B cell (primary cell): ENCODE measurements around the gene AXIN1. TPM values are rescaled to one million over a fixed set of nuclear protein-coding genes. Genes with fewer than 3 reads are reported as not detected.

Experiments
- ATAC-seq: fragments of 200-7000 bp; cut with Tn5 transposase; one replicate; pipeline ENCODE4 v1.10.0; 2021; ENCODE audit warnings: low read depth, mild to moderate bottlenecking, moderate number of reproducible peaks, moderate library complexity
- CTCF ChIA-PET: fragments of 350-600 bp; sonication (Branson Sonifier 250); formaldehyde crosslinking; loops from one replicate; lab custom pipeline; 2021; ENCODE audit warnings: antibody characterized with exemption, inconsistent platforms; lab: Charles Lee
- POLR2A ChIA-PET: fragments of 350-600 bp; sonication (Branson Sonifier 250); formaldehyde crosslinking; loops from one replicate; lab custom pipeline; 2021; ENCODE audit warnings: antibody characterized with exemption; lab: Charles Lee
- DNase-seq: peaks from one replicate; pipeline ENCODE4 v3.0.0; 2013
- H2AFZ ChIP-seq: 2 replicates; pipeline ENCODE4 v1.6.1; 2012; ENCODE audit warnings: mild to moderate bottlenecking, low read depth, low read length; ENCODE audit not compliant: insufficient read depth, poor library complexity, severe bottlenecking
- H3K27ac ChIP-seq, 2 donors: 1 replicate in 1 of 2; 2 replicates in 1 of 2; pipeline ENCODE4 v1.5.1; 2012 to 2013; ENCODE audit warnings: low read length in 2 of 2, mild to moderate bottlenecking in 2 of 2, moderate library complexity in 1 of 2
- H3K27me3 ChIP-seq, 4 experiments: fragments of 200-600 bp in 1 of 4; sonication (generic) in 1 of 4; replicated peaks in 1 of 4; 1 replicate in 2 of 4; 2 replicates in 2 of 4; pipeline versions ENCODE4 v1.6.1 to v1.7.0; 2013 to 2016; ENCODE audit warnings: low read length in 3 of 4, mild to moderate bottlenecking in 2 of 4, mixed read lengths in 1 of 4, moderate library complexity in 1 of 4; ENCODE audit not compliant: insufficient read depth in 4 of 4, control insufficient read depth in 3 of 4; ENCODE audit errors: control extremely low read depth in 1 of 4
- H3K36me3 ChIP-seq, 2 experiments: replicated peaks in 1 of 2; 1 replicate in 1 of 2; 2 replicates in 1 of 2; pipeline versions ENCODE4 v1.6.1 to v1.7.1; 2013; ENCODE audit warnings: low read length in 1 of 2; ENCODE audit not compliant: insufficient read depth in 2 of 2, control insufficient read depth in 1 of 2; ENCODE audit errors: control extremely low read depth in 1 of 2, extremely low read depth in 1 of 2
- H3K4me1 ChIP-seq, 2 donors: fragments of 200-600 bp in 1 of 2; sonication (generic) in 1 of 2; 1 replicate in 1 of 2; 2 replicates in 1 of 2; pipeline versions ENCODE4 v1.5.1 to v1.6.1; 2013 to 2017; ENCODE audit warnings: low read length in 2 of 2; ENCODE audit not compliant: control insufficient read depth in 2 of 2, insufficient read depth in 2 of 2
- H3K4me2 ChIP-seq: replicated peaks from 2 replicates; pipeline ENCODE3; 2012; ENCODE audit warnings: mild to moderate bottlenecking, low read depth, low read length; ENCODE audit not compliant: poor library complexity, severe bottlenecking
- H3K4me3 ChIP-seq, 5 experiments: fragments of 200-600 bp in 1 of 5; sonication (generic) in 1 of 5; 1 replicate in 3 of 5; 2 replicates in 2 of 5; pipeline versions ENCODE4 v1.5.1 to v1.7.0; 2011 to 2016; ENCODE audit warnings: low read length in 4 of 5, mild to moderate bottlenecking in 4 of 5, low read depth in 2 of 5, control low read depth in 1 of 5, moderate library complexity in 1 of 5; ENCODE audit not compliant: insufficient read depth in 1 of 5; ENCODE audit errors: control extremely low read depth in 1 of 5, extremely low read depth in 1 of 5
- H3K79me2 ChIP-seq: fragments of 200-600 bp; sonication (generic); one replicate; pipeline ENCODE4 v1.6.0; 2016; ENCODE audit warnings: low read length; ENCODE audit not compliant: control insufficient read depth, insufficient read depth
- H3K9ac ChIP-seq: fragments of 200-600 bp; sonication (generic); 2 replicates; pipeline ENCODE4 v1.6.1; 2017; ENCODE audit warnings: mild to moderate bottlenecking, low read length, moderate library complexity
- H3K9me3 ChIP-seq, 3 donors: one replicate each; pipeline versions ENCODE4 v1.6.1 to v1.7.1; 2013; ENCODE audit warnings: low read length in 2 of 3; ENCODE audit not compliant: control insufficient read depth in 2 of 3, insufficient read depth in 1 of 3; ENCODE audit errors: control extremely low read depth in 1 of 3
- H4K20me1 ChIP-seq: 2 replicates; pipeline ENCODE4 v1.6.0; 2012; ENCODE audit warnings: mild to moderate bottlenecking, low read length; ENCODE audit not compliant: insufficient read depth, control insufficient read depth, poor library complexity, severe bottlenecking
- H3K27ac Mint-ChIP-seq: one replicate; pipeline ENCODE4 v1.8.0; 2021; ENCODE audit warnings: mixed read lengths
- H3K27me3 Mint-ChIP-seq: one replicate; pipeline ENCODE4 v1.8.0; 2021; ENCODE audit warnings: mixed read lengths
- H3K4me1 Mint-ChIP-seq: one replicate; pipeline ENCODE4 v1.8.0; 2021; ENCODE audit warnings: mixed read lengths
- H3K4me3 Mint-ChIP-seq: one replicate; pipeline ENCODE4 v1.8.0; 2021; ENCODE audit warnings: mixed read lengths
- H3K9me3 Mint-ChIP-seq: one replicate; pipeline ENCODE4 v1.8.0; 2022; ENCODE audit warnings: mixed read lengths; ENCODE audit not compliant: insufficient read depth
- EZH2 ChIP-seq: IDR thresholded peaks from 2 replicates; pipeline ENCODE4 v1.6.1; 2012; ENCODE audit warnings: borderline replicate concordance, low read depth, mild to moderate bottlenecking, moderate library complexity, low read length; ENCODE audit not compliant: insufficient read depth, poor library complexity, severe bottlenecking
- WGBS: methylation state at CpG from one replicate; pipeline ENCODE4 v1.1.5; 2013; ENCODE audit warnings: missing lambda C conversion rate; ENCODE audit not compliant: insufficient coverage; 5-methylcytosine and 5-hydroxymethylcytosine counted together
- intact Hi-C: fragments of 100-400 bp; cut with micrococcal nuclease; formaldehyde crosslinking; loops from one replicate; pipeline ENCODE4 v1.10.0; 2022
- polyA plus RNA-seq: library from polyadenylated mRNA; depleted of rRNA; stranded (reverse); fragments of >200 nt; gene quantifications from 2 replicates; pipeline ENCODE4 v1.2.3, GENCODE V29; 2012
- total RNA-seq, 2 donors: library from RNA; stranded (reverse); fragments of 120-200 nt in 1 of 2; gene quantifications; 1 replicate in 1 of 2; 2 replicates in 1 of 2; pipeline versions ENCODE4 v1.2.3 to v1.2.4, GENCODE V29; 2013 to 2022
- TF ChIP-seq, protein P1 (sequence below): fragments of 200-600 bp; IDR thresholded peaks from one replicate; pipeline ENCODE4 v1.8.0; 2022; ENCODE audit warnings: antibody characterized with exemption, mild to moderate bottlenecking

Gene AXIN1
- total and polyA plus RNA-seq, 2 donors (not counting 1 experiment from before 2014, with no cell fraction given) = 39.0 to 40.8 TPM

DNA sequence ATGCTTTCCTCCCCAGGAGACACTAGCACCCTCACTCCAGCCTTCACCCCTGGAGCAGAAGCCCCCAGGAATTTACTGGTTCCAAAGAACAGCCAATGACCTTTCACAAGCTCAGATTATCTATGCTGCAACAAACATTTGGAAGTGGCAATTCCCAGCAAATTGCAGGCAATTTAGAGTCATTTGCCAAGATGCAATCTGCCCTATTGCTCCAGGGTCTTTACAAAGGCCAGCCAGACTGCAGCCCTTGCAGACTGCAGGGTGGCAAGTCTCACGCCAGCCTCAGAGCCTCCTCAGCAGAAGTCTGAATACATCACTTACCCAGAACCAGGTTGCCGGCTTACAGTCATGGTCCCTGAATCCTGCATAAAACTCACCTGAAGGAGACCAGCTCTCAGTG, 21.8 kb downstream of the AXIN1 start:
- H3K9me3 ChIP-seq = no peaks in the 10 kb centered on the region
- 100% methylated on average over 2 of the region's 2 CpGs for WGBS
- no peak overlapping the region for H3K9ac ChIP-seq
- no peaks in the 10 kb centered on the region for H3K27me3 ChIP-seq
- DNase-seq (no peak), ATAC-seq (no peak)
- H3K27ac ChIP-seq = no peak overlapping the region
- POLR2A ChIA-PET = no interaction called here
- Mint-ChIP-seq H3K4me3 (no peak overlapping the region), H3K27ac (no peak overlapping the region), H3K4me1 (peaks cover 38% of the 10 kb centered on the region), H3K9me3 (no peaks in the 10 kb centered on the region), H3K27me3 (no peaks in the 10 kb centered on the region)
- no peaks in the 10 kb centered on the region for H3K36me3 ChIP-seq
- H3K79me2 ChIP-seq = peaks cover 89% of the 10 kb centered on the region
- intact Hi-C loops = no loop called here
- H4K20me1 ChIP-seq = peaks cover 80% of the 10 kb centered on the region
- no peak overlapping the region for H3K4me3 ChIP-seq
- H2AFZ ChIP-seq = no peak overlapping the region
- CTCF ChIA-PET = no interaction called here
- no peak for TF ChIP-seq EZH2
- TF ChIP-seq, protein P1, sequence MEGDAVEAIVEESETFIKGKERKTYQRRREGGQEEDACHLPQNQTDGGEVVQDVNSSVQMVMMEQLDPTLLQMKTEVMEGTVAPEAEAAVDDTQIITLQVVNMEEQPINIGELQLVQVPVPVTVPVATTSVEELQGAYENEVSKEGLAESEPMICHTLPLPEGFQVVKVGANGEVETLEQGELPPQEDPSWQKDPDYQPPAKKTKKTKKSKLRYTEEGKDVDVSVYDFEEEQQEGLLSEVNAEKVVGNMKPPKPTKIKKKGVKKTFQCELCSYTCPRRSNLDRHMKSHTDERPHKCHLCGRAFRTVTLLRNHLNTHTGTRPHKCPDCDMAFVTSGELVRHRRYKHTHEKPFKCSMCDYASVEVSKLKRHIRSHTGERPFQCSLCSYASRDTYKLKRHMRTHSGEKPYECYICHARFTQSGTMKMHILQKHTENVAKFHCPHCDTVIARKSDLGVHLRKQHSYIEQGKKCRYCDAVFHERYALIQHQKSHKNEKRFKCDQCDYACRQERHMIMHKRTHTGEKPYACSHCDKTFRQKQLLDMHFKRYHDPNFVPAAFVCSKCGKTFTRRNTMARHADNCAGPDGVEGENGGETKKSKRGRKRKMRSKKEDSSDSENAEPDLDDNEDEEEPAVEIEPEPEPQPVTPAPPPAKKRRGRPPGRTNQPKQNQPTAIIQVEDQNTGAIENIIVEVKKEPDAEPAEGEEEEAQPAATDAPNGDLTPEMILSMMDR = no peak
- peaks cover 5 to 13% of the 10 kb centered on the region in 2 donors for H3K4me1 ChIP-seq
- H3K4me2 ChIP-seq = no peak overlapping the region

DNA sequence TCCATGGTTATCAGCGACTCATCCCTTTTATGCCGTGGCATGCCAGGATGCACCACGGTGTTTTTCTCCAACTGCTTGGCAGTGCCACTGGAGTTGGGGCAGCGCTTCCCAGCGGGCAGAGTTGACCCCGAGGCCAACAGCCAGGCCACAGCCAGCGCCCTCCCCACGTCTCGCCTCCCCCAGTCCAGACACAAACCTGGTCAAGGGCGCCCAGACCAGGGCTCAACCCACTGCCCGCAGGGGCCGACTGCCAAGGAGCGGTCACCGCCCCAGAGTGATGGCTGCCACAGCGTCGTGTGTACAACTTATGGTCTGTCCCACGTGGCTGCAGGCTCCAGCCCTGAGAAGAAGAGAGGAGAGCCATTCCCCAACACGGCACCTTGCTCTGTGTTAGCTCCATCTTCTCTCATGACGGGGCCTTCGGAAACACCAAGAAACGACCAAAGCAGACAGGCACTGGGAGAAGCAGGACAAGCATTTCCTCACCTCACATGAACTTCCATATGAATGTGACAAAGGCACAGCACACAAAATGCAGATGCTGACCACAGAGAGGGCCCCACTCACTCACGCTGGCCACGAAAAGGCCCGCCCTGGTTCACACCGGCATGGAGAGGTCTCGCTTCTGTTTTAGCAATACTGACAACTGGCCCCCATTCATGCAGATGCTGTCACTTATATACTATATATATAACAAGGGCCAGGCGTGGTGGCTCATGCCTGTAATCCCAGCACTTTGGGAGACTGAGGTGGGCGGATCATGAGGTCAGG, 27.0 kb downstream of the AXIN1 start:
- DNase-seq = no peak
- intact Hi-C loops = no loop called here

More for the DNA sequence above, 27.0 kb downstream of the AXIN1 start:
- Mint-ChIP-seq H3K9me3 (no peaks in the 10 kb centered on the region), H3K27me3 (no peaks in the 10 kb centered on the region), H3K4me1 (peaks cover 42% of the 10 kb centered on the region), H3K4me3 (peak overlapping the region; percentile 81), H3K27ac (peak overlapping the region; percentile 61)
- Histone ChIP-seq H3K4me3 (peak overlapping the region in 4 of 5 experiments; percentile 33 to 58 (median 41)), H4K20me1 (peaks cover 78% of the 10 kb centered on the region), H3K9me3 (no peaks in the 10 kb centered on the region), H3K9ac (peak overlapping the region; percentile 54), H2AFZ (no peak overlapping the region), H3K36me3 (peaks cover 0 to 2% of the 10 kb centered on the region in 2 experiments), H3K27ac (peak overlapping the region; percentile 59 to 65), H3K4me2 (peak overlapping the region; percentile 84), H3K79me2 (peaks cover 63% of the 10 kb centered on the region), H3K27me3 (no peaks in the 10 kb centered on the region), H3K4me1 (peaks cover 22 to 34% of the 10 kb centered on the region in 2 donors)
- TF ChIP-seq EZH2 = no peak
- TF ChIP-seq, protein P1 = no peak
- 67% methylated on average over 25 of the region's 28 CpGs for WGBS
- CTCF ChIA-PET = no interaction called here
- ATAC-seq = no peak
- POLR2A ChIA-PET = no interaction called here
